GM19455 (cell line): ENCODE measurements around the gene TENM4.

Experiments
- ATAC-seq: cut with Tn5 transposase; IDR thresholded peaks from one replicate; pipeline ENCODE4 v1.9.1; 2021; ENCODE audit not compliant: unreplicated experiment

TENM4 gene

DNA sequence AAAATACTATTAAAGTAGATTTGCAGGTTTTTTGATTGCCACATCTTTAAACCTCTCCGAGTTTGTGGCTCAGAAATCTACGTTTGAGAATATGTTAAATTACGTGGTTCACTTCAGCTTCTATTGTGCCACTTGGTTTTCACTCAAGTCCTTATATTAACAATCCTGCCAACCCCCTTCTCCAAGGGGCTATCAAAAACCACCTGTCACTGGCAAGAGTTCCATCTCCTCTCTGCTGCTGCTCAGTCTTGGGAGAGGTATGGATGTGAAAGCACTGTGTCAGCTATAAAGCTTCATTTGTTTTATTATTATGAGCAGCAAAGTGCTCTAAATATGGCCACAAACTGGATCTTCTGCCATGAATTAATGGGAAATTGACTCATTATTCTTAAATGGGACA is 668.6 kb downstream of the TENM4 start:
- ATAC-seq, result no peak

DNA sequence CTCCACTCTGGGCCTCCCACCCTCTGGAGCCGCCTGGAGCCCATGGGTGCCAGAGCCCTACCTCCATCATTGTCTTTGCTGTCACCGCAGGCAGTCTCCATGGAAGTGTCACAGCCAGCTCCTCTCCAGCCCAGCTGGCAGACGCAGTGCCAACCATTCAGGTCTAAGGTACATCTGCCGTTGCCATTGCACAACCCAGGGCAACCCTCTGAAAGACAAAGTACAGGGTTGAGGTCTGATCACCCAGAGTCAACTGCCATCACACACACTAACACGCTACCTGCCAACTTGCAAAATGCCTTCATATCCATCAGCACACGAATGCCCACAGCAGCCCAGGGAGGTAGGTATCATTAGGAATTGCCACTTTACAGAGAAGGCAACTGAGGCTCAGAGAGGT is 669.9 kb downstream of the TENM4 start:
- ATAC-seq, result no peak

DNA sequence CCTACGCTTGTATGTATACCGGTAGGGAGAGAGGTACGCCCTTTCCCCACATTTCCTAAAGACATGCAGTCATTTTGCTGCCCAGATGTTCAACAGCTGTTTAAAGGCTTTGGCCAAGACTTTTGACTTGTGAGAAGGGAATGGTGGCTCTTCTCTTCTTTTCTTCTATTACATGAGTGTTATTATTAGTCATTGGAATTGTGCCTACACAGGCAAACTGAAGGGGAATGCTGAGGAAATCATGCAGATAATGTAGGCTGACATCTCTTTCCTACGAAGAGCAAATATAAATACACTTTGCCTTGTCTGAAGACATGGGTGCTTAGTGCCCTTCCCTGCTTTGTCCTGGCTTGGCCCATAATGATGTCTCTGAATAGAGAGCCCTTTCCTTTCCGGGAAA is 671.9 kb downstream of the TENM4 start:
- ATAC-seq, result no peak

DNA sequence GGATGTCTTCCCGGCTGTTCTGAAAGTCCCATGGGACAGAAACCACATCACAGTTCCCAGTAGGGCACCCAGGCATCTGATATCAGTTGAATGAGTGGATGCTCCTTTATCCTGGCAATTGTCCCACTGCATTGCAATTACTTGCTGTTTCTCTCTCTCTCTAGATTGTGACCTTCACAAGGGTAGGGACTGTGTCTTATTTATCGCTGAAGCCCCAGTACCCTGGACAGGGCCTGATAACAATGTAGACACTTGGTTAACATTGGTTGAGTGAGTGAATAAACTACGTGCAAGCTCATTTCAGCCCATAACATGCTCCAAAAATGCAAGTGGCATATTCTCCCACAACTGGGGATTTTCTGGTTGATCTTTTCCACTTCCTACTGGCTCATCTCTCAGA is 672.5 kb downstream of the TENM4 start:
- ATAC-seq, result no peak

DNA sequence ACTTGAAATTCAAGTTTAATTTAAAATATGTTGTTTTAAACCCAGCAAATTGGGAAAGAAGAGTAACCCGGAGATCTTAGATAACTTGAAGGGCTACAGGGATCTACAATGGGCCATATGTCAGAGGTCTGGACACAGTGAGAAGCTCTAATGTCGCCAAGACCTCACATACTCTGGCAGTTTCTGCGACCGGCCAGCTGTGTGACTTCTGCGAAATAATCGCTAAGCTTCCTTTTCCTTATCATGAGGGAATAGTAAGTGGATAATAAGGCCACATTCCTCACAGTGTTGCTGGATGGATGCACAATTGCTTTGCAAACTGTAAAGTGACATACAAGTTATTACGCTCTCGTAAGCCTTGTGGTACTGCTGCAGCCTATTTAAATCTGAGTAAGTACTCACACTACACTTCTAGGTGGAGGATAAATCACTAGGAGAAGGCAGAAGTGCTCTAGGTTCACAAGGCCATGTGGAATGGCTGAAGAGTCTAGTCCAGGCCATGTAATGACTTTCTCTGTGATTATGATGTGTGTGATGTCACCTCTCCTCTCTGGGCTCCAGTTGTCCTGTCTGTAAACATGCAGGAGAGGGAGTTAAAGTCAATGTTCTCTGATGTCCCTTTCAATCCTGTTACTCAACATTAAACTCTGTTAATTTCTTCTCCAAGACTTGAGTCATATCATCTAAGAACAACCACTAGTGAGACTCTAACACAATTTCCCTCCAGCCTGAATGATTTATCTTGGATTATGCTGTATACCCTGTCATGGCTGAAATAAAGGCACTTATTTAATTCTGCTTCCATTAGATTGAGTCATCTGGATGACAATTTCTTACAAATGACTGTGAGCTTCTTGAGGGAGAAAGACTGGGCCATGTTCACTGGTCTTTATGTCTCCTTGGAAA is 673.5 kb downstream of the TENM4 start:
- no peak for ATAC-seq

DNA sequence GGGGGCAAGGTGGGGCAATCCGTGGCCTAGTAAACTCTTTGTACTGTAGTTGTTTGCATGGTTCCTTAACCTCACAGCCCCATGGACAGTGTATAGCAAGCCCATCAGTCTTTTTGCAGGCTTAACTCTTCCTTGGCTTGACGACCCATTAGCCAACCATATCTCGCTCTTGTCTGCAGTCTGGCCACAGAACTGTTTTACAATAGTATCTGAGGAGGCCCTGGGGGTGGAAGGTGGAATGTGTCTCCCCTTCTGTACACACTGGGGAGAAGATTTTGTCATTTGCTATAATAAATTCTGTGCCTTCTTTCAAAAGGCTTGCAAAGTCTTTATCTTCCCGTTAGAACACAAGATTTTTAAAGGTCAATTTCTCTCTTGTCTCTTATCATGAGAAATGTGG is 675.9 kb downstream of the TENM4 start:
- ATAC-seq, result no peak

DNA sequence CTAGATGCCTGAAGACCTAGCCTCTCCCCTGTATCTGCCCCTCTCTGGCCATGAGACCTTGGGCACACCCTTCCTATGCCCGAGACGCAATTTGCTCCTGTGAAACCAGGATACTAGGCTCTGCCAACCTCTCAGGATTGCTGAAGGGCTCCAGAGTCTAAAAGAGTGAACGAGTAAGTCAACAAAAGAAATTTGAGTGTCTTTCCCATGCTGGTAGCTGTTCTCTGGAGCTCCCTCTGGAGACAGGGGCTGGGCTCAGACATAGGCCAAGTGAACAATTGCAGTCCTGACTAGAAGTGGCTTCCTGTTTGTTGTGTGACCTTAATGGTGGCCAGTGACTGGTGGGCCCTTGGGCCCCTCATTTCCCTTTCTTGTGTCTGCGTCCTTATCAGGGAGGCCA is 677.2 kb downstream of the TENM4 start:
- ATAC-seq, result no peak

DNA sequence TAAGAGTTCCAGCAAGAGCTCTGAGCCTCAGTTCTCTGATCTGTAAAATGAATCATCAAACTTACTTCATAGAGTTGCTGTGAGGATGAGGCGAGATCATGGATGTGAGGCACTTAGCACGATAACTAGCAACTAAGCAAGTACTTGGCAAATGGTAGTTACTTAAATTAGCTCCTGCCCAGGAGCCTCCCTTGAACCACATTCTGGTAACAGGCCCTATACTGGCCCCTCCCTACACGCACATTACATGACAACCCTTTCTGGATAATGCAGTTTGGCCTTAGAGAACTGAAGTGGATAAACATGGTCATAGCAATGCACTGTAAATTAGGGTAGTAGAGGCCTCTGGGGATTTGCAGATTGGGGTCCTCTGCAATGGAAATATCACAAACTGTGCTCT is 678.7 kb downstream of the TENM4 start:
- no peak for ATAC-seq

DNA sequence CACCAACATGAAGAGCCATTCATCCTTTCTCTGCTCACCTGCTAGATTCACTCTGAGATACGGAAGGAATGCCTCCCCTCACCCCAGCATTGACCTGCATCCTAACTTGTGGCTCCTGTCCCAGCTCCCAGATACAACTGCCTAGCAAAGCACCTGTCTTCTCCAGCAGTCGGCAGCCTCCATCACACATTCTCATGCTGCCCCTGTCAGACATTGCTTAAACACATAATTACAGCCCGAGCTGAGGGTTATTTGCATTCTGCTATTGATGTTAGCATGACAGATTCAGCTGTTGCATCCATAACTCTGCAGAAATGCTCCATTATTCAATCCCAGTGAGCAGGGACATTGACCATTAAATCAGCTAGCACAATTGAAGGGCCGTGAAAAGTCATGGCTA is 681.8 kb downstream of the TENM4 start:
- no peak for ATAC-seq

DNA sequence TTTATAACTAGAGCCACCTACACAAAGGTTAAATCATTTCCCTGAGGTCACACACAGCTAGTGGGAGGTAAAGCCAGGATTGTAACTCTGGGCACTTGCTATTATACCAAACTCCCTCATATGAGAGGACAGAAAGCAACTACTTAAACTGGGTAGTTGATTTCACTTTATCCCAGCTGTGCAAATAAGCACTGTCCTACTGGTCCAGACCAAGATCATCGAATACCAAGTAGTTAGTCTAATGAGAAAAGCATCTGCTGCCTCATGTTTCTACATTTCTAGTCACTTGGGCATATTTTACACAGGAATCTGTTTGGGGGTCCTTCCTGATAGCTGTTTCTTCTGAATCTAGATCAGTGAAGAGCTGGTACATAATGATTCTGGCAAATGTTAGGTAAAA is 687.5 kb downstream of the TENM4 start:
- ATAC-seq, result no peak

DNA sequence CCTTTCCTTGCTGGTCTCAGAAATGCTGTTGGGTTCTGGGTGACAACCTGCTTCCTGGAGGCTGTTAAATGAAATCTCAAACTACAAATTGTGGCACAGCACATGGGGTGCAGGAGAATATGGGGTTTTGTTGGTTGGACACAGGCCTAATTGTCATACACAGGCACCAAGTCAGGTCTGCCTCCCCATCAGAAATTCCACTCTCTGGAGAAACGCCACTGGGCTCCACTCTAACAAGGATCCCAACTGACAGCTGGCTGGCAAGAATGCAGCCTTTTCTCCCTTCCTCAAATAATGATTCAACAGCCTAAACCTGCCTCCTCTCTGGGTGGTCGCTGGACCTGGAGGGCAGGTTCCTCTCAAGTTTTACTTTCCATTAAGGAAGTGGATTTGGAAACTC is 688.3 kb downstream of the TENM4 start:
- no peak for ATAC-seq

DNA sequence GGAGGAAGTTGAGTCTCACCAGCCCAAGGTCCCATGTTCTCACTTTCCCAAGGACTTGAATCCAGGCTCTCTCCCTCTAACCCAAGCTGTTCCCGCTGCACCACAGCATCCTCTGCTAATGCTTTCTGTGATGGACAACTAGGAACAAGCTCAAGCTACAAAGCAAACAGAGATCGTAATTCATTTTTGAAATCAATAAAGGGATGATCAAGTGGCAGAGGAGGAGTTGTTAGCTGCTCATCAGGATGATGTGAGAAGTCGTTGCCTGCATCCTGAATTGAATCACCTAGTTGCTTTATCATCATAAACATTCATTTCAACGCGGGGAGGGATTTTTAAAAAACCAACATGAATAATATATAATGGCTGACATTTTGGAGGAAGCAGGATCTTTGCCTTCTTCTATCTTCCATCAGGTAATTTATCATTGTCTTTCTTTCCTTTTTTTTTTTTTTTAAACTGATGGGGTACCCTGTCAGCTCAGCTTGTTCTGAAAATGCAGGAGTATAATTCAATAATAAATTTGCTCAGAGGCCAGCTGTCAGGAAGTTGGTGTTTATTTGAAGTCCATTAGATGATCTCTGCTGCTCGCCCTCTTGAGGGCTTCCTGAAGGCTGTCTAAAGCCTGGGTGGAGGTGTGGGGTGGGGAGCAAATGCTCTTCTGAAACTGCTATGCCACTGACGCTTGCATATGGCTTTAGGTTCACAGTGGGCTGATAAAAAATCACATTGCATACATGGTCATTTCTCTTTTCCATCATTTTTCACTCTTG is 691.7 kb downstream of the TENM4 start:
- no peak for ATAC-seq

DNA sequence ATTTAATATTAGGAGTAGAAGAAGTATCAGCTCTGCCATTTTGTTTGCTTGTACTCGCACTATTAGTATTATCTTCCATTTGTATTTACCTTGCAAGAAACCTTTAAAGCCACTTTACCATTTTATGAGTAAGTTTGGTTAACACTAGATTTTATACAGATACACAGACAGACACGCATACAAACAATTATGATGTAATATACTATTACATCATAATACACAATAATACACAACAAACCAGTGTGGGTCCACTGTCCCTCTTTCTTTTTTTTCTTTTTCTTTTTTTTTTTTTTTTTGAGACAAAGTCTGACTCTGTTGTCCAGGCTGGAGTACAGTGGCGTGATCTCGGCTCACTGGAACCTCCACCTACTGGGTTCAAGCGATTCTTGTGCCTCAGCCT is 695.9 kb downstream of the TENM4 start:
- ATAC-seq, result no peak

DNA sequence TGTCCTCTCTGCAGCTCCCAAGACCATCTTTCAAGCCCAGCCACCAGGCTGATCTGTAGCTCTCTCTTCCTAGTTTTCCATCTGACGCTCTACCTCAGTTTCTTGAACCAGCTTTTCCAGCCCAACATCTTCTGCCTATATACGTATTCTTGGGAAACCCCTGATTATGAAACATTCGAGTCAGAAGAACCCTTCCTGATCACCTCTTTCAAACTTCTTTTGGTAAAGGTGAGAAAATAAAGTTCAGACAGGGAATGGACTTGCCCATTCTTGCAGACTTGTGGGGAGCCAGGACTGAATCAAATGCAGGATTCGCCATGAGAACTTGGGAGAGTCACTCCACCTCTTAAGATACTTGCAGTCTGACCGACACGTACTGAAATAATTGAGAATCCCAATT is 696.6 kb downstream of the TENM4 start:
- no peak for ATAC-seq

DNA sequence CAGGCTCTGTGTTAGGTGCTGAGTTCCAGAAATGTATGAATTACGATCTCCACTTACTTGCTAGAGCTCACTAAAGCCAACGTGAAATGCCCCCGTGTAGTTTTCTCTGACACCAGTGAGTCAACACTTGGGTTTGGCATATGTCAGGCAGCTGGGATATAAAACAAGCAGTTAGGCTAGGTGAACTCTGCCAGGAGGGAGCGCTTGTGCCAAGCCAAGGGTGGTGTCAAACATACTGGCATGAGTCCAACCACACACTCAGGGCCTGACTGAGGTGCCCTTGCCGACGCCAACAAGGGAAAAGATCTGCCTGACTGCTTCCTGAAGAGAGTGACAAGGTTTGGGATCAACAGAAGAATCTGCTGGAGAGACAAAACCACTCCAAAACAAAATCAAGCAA is 698.4 kb downstream of the TENM4 start:
- ATAC-seq, result no peak

DNA sequence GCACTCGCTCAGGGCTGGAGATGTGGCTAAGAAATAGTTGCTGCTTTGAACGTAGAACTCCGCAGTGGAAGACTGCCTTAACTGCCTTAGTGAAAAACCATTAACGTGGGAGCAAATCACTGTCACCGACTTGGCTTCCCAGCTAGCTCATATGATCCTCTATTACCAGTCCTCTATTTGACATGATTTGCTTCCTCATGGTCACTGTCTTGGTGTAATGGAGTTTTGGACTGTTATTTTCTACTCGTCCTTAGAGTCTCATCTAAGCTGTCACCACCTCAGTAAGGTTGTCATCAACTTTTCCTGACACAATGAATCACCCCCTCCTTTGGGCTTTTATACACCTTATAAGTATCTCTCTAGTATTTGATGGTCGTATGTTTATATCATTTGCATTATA is 699.1 kb downstream of the TENM4 start:
- no peak for ATAC-seq

DNA sequence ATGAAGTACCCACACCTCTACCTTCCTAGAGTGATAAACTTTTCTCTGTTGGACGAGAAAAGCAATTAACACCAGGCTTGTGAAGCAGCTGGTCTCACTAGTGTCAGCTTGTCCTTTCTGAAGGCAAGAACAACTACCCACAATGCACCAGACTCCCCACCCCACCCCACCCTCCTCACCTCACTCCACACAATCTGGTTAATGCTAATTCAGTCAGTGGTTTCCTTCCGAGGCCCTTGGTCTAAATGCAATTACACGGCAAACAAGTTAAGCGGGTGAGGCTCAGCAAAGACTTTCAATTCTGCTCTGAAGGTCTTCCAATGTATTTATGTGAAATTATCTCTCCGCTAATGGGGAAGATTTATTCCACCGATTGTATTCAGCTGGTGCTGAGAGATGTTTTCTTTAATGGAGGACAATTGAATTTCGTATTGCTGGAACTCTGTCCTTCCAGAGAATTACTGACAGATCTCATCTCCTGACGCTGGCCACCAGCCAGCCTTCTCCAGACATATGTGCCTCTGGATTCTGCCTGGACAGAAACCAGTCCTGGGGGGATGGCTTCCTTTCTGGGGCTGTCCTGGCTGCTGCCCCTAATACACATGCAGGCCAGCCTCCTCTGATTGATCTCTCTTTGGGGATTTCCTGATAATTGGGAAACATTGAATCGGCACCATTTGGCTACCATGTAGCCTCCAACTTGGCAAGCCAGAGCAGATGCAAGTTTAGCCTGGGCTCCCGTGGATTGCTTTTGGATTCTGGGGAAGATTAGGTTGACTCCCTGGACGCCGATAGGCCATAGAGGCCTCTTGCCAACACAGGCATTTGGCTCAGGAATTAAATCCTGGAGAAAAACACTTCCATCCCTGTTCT is 700.4 kb downstream of the TENM4 start:
- no peak for ATAC-seq

DNA sequence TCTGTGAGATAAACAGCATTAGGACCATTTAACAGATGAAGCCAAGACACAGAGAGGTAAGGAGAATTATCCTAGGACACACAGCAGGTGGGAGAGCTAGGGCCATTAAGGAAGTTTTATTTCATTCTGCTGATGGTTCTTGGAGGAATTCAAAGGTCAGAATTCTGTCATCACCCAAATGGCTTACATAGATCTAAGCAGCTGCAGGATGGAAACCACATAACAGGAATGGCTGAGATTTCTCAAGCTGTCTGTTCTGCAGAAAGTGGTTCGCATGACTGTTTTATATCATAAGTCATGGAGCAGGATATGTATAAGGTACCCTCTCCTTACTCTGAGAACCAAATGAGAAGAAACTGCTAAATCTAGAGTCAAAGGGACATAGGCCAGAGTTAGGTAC is 702.9 kb downstream of the TENM4 start:
- ATAC-seq, result no peak

DNA sequence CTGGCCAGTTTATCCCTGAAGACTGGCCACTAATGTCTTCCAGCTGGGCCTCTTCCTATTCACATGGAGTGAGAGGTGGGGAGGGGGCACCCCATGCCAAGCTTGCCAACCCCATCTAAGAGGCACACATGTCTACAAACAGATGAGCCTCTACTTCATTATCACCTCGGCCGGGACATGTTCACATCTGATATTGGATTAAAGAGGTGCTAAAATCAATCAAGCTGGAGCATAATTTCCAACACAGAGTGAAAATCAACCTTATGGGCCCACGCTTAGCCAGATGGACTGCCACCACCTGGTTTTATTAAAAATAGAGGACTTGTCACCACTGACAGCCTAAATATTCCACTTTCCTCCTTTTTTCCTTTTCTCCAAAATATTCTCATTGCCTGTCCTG is 703.5 kb downstream of the TENM4 start:
- no peak for ATAC-seq

DNA sequence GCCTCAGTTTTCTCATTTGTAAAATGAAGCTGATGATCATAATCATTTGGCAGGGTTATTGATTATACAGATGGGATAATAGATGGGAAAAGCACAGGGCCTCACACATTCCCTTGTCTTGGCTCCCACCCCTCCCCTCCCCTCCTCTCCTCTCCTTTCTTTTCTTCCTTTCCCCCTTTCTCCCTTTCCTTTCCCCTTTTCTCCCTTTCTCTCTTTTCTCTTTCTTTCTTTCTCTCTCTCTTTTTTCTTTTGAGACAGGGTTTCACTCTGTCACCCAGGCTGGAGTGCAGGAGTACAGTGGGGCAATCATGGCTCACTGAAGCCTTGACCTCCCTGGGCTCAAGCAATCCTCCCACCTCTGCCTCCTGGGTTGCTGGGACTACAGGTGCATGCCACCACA is 705.1 kb downstream of the TENM4 start:
- no peak for ATAC-seq

DNA sequence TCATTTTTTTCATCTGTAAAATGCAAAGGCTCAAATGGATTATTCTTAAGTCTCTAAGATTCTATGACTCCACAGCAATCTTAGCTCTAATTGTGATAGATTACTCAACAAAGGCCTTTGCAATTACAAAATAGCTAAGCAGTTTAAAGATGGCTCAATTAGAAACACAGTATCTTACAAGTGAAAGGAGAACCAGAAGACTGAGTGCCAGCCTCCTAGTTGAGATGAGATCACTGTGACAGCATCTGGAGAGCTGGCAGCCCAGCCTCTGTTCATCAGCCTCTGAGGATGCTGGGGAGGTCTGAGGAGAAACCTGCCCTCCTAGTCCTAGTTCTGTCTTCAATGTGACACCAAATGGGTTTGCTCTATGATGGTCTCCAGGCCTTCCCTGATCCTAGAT is 707.8 kb downstream of the TENM4 start:
- no peak for ATAC-seq
